HepG2 (cell line): ENCODE data around the gene DCST2. TPM values are rescaled to one million over a fixed set of nuclear protein-coding genes. Genes with fewer than 3 reads are reported as not detected.

ENCODE experiments used
- ATF7 ChIP-seq, 2 experiments: fragments of 450-650 bp in 1 of 2; sonication (generic) in 1 of 2; formaldehyde crosslinking in 1 of 2; IDR thresholded peaks; 2 replicates each; pipeline versions ENCODE4 v1.4.0 to v1.6.1; 2016 to 2020; ENCODE audit warnings: antibody characterized with exemption in 1 of 2, mild to moderate bottlenecking in 1 of 2, missing genetic modification reagents in 1 of 2
- IRF2 ChIP-seq: IDR thresholded peaks from 2 replicates; pipeline ENCODE4 v1.6.1; 2018; ENCODE audit warnings: missing genetic modification reagents, missing compliant biosample characterization
- KDM2A ChIP-seq: sonication (generic); formaldehyde crosslinking; IDR thresholded peaks from 2 replicates; pipeline ENCODE4 v1.4.0; 2020; ENCODE audit warnings: low read depth, missing genetic modification reagents, borderline replicate concordance
- RARA ChIP-seq: IDR thresholded peaks from 2 replicates; pipeline ENCODE4 v1.6.1; 2016; ENCODE audit warnings: missing genetic modification reagents, missing compliant biosample characterization
- SAFB2 ChIP-seq: sonication (generic); formaldehyde crosslinking; IDR thresholded peaks from 2 replicates; pipeline ENCODE4 v1.5.1; 2020; ENCODE audit warnings: missing genetic modification reagents, low read depth, mild to moderate bottlenecking, borderline replicate concordance
- TOPORS ChIP-seq: sonication (generic); formaldehyde crosslinking; IDR thresholded peaks from 2 replicates; pipeline ENCODE4 v1.8.0; 2023; ENCODE audit warnings: mild to moderate bottlenecking, missing genetic modification reagents
- XRCC5 ChIP-seq: fragments of 200-400 bp; formaldehyde crosslinking; optimal IDR thresholded peaks from 2 replicates; pipeline ENCODE3; 2017; ENCODE audit warnings: mild to moderate bottlenecking, low read length
- ZNF766 ChIP-seq: sonication (generic); formaldehyde crosslinking; IDR thresholded peaks from 2 replicates; pipeline ENCODE4 v1.5.0; 2020; ENCODE audit warnings: missing genetic modification reagents, borderline replicate concordance
- polyA plus RNA-seq, 8 experiments: library from polyadenylated mRNA; depleted of rRNA in 3 of 8; stranded (reverse) in 7 of 8; unstranded in 1 of 8; fragments of >200 nt; fragmentation: Illumina TruSeq in 4 of 8; extraction: Trizol in 4 of 8; gene quantifications; 2 replicates each; pipeline versions ENCODE4 v1.2.1 to v1.2.3, GENCODE V29; 2011 to 2016; ENCODE audit warnings: low read depth in 4 of 8, missing spikeins in 1 of 8, mixed read lengths in 1 of 8; ENCODE audit not compliant: insufficient read depth in 1 of 8
- total RNA-seq, 5 experiments: library from RNA; depleted of rRNA; stranded (reverse); fragments of >200 nt; fragmentation: Illumina TruSeq; extraction: Trizol; gene quantifications; 2 replicates each; pipeline ENCODE4 v1.2.3, GENCODE V29; 2016; ENCODE audit warnings: low read depth in 1 of 5
- TF ChIP-seq, protein P1 (sequence below): IDR thresholded peaks from 2 replicates; pipeline ENCODE4 v1.6.1; 2018; ENCODE audit warnings: missing genetic modification reagents, mild to moderate bottlenecking, missing compliant biosample characterization
- TF ChIP-seq, protein P2 (sequence below): sonication (generic); formaldehyde crosslinking; IDR thresholded peaks from 2 replicates; pipeline ENCODE4 v1.4.0; 2020; ENCODE audit warnings: mild to moderate bottlenecking, missing genetic modification reagents, borderline replicate concordance
- TF ChIP-seq, protein P3 (sequence below), 2 experiments: fragments of 450-650 bp in 1 of 2; sonication (generic) in 1 of 2; formaldehyde crosslinking in 1 of 2; IDR thresholded peaks; 2 replicates each; pipeline versions ENCODE4 v1.6.1 to v1.8.0; 2016 to 2022; ENCODE audit warnings: antibody characterized with exemption in 1 of 2, mild to moderate bottlenecking in 1 of 2, missing genetic modification reagents in 1 of 2

DCST2 gene
- total and polyA plus RNA-seq, 2 of the 13 experiments (the other 11 are each of a cell fraction or from before 2014, with no cell fraction given), result 0.74 TPM; not detected in 1

DNA sequence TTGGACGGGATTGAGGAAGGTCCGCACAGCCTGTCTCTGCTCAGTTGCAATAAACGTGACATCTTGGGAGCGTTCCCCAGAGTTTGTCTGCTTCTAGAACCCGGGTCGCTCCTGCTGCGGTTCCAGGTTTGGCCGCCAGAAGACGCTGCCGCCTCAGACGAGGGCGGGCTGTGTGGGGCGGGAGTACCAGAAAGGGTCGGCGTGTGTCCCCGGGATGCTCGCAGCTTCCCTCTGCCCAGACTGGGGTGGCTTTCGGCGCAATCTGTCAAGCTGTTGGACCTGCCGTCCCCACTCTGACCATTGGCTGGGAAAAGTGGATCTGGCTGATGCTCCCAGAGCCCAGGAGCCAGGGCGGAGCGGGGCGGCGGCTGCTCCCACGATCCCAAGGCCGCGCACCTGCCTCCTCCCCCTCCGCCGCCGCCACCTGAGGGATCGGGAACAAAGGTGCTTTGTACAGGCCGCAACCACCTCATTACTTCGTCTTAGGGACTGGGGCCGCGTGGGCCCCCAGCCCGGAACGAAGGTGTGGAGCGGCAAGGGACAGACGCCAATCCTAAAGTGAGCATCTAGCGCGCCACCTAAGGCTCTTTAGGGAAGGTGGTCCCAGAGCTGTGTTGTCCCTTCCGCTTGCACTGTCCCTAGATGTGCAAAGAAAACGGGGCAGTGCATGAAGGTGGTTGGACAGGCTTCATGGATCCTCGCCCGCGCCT is 29.3 kb upstream of the DCST2 start (continued):
- TF ChIP-seq, protein P1, sequence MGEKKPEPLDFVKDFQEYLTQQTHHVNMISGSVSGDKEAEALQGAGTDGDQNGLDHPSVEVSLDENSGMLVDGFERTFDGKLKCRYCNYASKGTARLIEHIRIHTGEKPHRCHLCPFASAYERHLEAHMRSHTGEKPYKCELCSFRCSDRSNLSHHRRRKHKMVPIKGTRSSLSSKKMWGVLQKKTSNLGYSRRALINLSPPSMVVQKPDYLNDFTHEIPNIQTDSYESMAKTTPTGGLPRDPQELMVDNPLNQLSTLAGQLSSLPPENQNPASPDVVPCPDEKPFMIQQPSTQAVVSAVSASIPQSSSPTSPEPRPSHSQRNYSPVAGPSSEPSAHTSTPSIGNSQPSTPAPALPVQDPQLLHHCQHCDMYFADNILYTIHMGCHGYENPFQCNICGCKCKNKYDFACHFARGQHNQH (CRISPR knock-in tag), result 0 out of 2 replicates have a peak, but pooled peaks have one; percentile 30
- TF ChIP-seq KDM2A (CRISPR knock-in tag), result peak; percentile 88
- TF ChIP-seq ZNF766 (CRISPR knock-in tag), result no peak
- no peak for TF ChIP-seq RARA (CRISPR knock-in tag)
- TF ChIP-seq SAFB2 (CRISPR knock-in tag), result 0 out of 2 replicates have a peak, but pooled peaks have one; percentile 22
- TF ChIP-seq, protein P2, sequence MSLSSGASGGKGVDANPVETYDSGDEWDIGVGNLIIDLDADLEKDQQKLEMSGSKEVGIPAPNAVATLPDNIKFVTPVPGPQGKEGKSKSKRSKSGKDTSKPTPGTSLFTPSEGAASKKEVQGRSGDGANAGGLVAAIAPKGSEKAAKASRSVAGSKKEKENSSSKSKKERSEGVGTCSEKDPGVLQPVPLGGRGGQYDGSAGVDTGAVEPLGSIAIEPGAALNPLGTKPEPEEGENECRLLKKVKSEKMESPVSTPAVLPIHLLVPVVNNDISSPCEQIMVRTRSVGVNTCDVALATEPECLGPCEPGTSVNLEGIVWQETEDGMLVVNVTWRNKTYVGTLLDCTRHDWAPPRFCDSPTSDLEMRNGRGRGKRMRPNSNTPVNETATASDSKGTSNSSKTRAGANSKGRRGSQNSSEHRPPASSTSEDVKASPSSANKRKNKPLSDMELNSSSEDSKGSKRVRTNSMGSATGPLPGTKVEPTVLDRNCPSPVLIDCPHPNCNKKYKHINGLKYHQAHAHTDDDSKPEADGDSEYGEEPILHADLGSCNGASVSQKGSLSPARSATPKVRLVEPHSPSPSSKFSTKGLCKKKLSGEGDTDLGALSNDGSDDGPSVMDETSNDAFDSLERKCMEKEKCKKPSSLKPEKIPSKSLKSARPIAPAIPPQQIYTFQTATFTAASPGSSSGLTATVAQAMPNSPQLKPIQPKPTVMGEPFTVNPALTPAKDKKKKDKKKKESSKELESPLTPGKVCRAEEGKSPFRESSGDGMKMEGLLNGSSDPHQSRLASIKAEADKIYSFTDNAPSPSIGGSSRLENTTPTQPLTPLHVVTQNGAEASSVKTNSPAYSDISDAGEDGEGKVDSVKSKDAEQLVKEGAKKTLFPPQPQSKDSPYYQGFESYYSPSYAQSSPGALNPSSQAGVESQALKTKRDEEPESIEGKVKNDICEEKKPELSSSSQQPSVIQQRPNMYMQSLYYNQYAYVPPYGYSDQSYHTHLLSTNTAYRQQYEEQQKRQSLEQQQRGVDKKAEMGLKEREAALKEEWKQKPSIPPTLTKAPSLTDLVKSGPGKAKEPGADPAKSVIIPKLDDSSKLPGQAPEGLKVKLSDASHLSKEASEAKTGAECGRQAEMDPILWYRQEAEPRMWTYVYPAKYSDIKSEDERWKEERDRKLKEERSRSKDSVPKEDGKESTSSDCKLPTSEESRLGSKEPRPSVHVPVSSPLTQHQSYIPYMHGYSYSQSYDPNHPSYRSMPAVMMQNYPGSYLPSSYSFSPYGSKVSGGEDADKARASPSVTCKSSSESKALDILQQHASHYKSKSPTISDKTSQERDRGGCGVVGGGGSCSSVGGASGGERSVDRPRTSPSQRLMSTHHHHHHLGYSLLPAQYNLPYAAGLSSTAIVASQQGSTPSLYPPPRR (CRISPR knock-in tag), result no peak
- TF ChIP-seq, protein P3, sequence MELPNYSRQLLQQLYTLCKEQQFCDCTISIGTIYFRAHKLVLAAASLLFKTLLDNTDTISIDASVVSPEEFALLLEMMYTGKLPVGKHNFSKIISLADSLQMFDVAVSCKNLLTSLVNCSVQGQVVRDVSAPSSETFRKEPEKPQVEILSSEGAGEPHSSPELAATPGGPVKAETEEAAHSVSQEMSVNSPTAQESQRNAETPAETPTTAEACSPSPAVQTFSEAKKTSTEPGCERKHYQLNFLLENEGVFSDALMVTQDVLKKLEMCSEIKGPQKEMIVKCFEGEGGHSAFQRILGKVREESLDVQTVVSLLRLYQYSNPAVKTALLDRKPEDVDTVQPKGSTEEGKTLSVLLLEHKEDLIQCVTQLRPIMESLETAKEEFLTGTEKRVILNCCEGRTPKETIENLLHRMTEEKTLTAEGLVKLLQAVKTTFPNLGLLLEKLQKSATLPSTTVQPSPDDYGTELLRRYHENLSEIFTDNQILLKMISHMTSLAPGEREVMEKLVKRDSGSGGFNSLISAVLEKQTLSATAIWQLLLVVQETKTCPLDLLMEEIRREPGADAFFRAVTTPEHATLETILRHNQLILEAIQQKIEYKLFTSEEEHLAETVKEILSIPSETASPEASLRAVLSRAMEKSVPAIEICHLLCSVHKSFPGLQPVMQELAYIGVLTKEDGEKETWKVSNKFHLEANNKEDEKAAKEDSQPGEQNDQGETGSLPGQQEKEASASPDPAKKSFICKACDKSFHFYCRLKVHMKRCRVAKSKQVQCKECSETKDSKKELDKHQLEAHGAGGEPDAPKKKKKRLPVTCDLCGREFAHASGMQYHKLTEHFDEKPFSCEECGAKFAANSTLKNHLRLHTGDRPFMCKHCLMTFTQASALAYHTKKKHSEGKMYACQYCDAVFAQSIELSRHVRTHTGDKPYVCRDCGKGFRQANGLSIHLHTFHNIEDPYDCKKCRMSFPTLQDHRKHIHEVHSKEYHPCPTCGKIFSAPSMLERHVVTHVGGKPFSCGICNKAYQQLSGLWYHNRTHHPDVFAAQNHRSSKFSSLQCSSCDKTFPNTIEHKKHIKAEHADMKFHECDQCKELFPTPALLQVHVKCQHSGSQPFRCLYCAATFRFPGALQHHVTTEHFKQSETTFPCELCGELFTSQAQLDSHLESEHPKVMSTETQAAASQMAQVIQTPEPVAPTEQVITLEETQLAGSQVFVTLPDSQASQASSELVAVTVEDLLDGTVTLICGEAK (IDR thresholded peaks at IDR 0.05), result no peak
- TF ChIP-seq, protein P3 (CRISPR knock-in tag; IDR thresholded peaks at IDR 0.05), result 0 out of 2 replicates have a peak, but pooled peaks have one; percentile 45
- TF ChIP-seq TOPORS (CRISPR knock-in tag), result peak; percentile 58; the same call in 1 of the 2 replicates
- peak; percentile 57 for TF ChIP-seq XRCC5
- TF ChIP-seq ATF7 (IDR thresholded peaks at IDR 0.05), result no peak
- no peak; the same call in 1 of the 2 replicates for TF ChIP-seq ATF7 (CRISPR knock-in tag; IDR thresholded peaks at IDR 0.05)
- TF ChIP-seq IRF2, result peak; percentile 53; the same call in 1 of the 2 replicates
